ENCODE measurements around the gene PELI3.

DNA sequence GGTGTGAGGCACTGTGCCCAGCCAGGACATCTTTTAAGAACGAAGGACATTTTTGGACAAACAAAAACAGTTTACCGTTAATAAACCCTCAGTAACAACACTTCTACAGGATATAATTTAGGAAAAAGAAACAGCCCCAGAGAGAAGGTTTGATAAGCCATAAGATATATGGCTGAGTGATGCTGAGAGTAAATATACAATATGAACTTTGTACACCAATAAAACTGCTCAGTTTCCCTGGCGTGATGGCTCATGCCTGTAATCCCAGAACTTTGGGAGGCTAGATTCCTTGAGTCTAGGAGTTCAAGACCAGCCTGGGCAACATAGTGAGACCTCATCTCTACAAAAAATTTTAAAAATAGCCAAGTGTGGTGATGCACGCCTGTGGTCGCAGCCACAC lies 31.8 kb downstream of the PELI3 start:
- TF ChIP-seq POLR2AphosphoS5 (IDR thresholded peaks at IDR 0.05; ENCODE audit: low read depth, low read length) = no peak
- TF ChIP-seq, protein P1, sequence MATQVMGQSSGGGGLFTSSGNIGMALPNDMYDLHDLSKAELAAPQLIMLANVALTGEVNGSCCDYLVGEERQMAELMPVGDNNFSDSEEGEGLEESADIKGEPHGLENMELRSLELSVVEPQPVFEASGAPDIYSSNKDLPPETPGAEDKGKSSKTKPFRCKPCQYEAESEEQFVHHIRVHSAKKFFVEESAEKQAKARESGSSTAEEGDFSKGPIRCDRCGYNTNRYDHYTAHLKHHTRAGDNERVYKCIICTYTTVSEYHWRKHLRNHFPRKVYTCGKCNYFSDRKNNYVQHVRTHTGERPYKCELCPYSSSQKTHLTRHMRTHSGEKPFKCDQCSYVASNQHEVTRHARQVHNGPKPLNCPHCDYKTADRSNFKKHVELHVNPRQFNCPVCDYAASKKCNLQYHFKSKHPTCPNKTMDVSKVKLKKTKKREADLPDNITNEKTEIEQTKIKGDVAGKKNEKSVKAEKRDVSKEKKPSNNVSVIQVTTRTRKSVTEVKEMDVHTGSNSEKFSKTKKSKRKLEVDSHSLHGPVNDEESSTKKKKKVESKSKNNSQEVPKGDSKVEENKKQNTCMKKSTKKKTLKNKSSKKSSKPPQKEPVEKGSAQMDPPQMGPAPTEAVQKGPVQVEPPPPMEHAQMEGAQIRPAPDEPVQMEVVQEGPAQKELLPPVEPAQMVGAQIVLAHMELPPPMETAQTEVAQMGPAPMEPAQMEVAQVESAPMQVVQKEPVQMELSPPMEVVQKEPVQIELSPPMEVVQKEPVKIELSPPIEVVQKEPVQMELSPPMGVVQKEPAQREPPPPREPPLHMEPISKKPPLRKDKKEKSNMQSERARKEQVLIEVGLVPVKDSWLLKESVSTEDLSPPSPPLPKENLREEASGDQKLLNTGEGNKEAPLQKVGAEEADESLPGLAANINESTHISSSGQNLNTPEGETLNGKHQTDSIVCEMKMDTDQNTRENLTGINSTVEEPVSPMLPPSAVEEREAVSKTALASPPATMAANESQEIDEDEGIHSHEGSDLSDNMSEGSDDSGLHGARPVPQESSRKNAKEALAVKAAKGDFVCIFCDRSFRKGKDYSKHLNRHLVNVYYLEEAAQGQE (IDR thresholded peaks at IDR 0.05; ENCODE audit: insufficient read depth in 1 of 2, low read depth in 2 of 2, low read length in 2 of 2) = no peak
- no peak for TF ChIP-seq SIN3A (IDR thresholded peaks at IDR 0.05; ENCODE audit: borderline replicate concordance, insufficient read depth, low read length)

Data from PFSK-1 (cell line).